GM21526 (cell line): Measurements from ENCODE around the gene KCNJ10.

ENCODE experiments used
- ATAC-seq: cut with Tn5 transposase; IDR thresholded peaks from one replicate; pipeline ENCODE4 v1.9.1; 2021; ENCODE audit warnings: moderate library complexity; ENCODE audit not compliant: unreplicated experiment, low FRiP score

KCNJ10 gene

DNA sequence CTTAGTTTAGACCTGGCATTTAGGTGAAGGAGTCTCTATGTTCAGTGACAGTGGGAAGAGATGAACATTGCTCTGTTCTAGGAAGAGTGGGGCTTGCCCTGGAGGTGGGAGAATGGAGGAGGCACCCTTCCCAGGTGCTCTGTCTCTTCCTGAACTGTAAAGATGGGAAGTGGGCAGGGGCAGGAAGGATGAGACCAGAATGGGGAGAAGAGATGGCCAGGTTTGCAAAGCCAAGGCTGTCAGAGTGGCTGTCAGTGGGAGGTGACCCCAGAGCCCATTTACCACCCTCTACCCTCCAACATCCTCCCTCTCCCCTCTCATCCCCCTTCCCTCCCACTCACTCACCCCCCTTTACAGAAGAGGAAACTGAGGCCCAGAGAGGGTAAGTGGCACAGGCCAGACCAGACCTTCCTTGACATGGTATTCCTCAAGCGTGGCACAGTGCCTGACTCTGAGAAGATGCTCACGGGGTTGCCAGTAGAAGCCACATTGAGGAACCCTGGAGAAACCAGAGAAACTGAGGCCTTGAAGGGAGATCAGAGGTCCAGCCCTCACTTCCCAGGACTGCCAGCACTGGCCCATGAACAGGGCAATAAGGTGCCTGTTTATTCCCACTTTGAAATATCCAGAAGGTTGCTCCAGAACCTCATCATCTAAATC, 29.9 kb upstream of the KCNJ10 start:
- ATAC-seq, result no peak

DNA sequence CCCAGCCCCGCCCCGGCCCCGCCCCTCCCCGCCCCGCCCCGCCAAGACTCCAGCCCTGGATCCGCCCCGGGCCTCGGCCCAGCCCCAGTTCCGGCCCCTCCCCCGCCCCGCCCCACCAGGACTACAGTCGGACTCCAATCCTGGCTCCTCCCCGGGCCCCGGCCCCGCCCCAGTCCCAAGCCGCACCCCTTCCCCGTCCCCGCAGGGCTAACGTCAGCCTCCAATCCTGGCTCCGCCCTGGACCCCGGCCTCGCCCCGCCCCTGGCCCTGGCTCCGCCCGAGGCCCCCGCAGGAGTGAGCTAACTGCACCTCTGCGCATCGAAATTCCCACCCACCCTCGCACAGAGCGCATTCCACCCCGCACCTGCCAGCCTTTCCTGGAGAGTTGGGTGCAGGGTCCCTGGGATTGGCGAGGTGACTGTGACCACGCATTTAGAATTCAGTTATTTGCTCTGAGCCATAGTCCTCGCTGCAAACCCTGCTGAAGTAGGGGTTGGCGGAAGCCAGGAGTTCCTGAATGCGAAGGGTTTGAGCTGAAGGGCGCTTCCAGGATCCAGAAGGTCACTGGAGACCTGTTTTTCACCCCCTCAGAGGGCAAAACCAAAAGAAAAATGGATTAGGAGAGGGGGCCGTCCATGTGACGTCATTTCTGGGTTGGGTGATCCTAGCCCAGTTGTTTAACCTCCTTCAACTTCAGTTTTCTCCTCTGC, 29.0 kb upstream of the KCNJ10 start:
- peak; percentile 65 for ATAC-seq

DNA sequence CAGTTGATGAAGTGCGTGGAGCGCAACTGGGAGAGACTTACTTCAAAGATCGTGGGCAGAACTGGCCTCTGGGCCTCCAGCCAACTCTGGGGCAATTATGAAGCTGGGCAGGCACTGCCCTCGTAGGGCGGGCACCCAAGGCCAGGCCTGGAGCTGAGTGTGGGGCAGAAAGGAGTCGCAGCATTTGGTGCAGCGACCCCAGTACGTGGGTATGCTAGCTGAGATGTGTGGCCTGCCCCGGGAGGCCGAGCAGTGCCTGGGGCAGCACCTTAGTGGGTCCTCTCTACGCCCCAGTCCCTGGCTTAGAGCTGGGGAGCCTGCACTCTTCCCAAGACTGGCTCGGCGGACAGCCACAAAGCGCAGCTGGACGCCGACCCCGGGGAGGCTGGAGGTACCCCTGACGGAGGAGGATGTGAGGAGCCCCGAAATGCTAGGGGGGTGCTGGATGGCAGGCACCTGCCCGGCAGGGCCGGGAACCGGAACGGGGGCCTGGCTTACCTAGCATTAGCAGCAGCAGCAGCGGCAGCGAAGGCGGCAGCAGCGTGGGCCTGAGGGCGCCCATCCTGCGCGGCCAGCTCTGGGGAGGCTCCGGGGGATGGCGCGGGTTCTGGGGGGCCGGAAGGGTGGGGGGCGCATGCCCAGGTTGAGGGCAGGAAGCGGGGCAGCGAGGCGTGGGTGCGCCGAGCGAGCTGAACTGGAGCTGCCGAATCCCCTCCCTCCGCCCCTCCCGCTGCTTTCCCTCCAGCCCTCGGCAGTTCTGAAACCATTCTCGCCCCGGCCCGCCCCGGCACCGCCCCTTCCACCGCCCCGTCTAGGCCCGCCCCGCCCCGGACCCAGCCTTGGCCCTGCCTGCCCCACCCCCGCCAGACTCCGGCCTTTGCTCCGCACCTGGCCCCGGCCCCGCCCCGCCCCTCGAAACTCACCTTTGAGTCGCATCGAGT, 28.2 kb upstream of the KCNJ10 start, which contains the start of gene IGSF8:
TSS of gene IGSF8 (minus strand) at position 709 of the 941 bp plus-strand sequence. CDS start at position 562, 147 bp downstream.
- ATAC-seq, result peak; percentile 31

DNA sequence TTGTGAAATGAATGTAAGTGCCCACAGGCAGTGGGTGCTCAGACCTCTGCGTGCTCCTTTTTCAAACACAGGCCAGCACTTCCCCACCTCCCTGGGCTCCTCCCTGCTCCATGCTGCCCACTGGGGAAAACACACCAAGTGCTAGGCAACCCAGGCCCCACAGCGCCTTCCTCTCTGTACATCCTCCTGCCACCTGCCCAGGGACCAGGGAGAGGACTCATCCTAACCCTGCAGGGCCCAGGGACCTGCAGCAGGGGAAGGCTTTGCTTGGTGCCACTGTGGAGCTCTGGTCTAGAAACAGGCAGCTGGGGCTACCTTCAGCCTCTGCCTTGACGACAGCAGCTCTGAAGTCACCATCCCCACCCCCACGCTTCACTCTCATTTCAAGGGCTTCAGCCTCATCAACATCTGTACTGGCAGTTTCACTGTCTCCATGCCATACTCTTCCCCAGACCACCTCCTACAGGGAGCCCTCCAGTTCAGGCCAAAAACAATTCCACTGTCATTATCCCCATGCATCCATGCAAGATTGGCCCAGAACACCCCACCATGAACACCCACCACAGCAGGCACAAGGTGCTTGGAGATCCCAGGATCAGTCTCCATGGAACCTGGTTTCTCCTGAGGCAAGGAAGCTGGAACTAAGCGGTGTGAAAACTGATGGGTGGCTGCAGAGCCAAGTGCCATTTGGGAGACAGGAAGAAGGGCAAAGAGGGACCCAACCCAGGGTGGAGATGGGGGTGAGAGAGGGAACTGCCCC, 27.4 kb upstream of the KCNJ10 start:
- no peak for ATAC-seq

DNA sequence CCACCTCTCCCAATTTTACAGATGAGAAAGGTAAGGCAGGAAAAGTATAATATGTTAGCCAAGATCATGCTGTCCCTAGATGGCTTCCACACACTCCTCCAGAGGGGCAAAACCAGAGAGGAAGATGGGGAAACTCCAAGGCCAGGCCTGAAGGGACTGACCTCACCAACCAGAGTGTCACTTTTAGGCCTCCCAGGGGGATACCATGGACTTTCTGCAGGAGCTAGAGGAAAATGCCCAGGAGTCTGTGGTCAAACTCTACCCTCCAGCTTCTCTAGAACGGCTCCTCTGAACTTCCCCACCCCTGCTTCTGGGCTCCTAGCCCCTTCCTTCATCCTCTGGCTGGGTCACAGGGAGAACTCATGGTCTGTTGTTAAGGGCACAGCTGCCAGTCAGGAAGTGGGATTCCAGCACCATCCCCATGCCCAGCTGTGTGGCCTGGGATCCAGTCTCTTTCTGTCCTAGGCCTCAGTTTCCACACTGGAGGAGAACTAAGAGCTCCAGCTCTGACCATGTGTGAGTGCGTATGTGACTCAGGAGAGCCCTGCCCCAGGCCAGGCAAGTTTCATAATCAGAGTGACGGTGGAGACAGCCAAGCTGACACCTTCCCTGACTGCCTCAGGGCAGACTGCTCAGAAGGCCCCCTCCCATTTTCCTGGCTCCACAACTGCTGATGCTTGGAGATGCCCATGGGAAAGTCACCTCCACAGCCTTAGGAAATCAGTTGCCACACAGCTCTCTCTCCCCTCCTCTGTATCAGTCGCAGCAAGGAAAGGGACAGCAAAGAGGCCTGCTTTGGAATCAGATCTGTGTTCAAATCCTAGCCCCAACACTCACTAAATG, 26.5 kb upstream of the KCNJ10 start:
- no peak for ATAC-seq

DNA sequence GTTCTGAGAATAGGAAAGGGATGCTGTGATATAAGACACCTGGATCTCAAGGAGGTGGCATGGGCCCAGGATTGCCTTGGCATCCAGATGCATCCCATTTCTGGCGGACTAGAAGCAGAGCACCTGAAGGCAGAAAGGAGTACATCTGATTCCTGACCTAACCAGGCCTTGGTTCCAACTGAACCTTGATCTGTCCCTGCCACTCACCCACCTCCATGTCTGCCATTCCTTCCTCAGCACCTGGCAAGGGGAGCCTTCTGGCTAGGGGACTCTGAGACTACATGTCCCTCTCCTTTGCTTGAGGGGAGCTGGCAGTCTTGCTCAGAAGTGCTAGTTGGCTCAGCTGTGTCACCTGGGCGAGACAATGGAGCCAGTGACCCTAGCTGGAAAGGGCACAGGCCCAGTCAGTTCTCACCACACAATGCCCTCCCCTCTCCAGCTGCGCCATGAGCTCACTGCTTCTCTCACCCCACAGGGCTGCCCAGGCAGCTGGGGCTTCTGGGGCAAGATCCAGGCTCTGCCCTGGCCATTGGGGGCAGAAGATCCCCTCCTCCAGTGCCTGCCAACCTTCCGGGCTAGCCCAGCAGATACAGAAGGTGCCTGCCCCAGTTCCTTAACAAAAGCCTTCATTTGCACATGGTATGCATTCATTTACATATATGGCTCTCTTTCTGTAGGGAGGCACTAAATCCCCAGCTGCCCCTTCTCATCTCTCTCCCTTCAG, 25.6 kb upstream of the KCNJ10 start:
- ATAC-seq, result no peak

DNA sequence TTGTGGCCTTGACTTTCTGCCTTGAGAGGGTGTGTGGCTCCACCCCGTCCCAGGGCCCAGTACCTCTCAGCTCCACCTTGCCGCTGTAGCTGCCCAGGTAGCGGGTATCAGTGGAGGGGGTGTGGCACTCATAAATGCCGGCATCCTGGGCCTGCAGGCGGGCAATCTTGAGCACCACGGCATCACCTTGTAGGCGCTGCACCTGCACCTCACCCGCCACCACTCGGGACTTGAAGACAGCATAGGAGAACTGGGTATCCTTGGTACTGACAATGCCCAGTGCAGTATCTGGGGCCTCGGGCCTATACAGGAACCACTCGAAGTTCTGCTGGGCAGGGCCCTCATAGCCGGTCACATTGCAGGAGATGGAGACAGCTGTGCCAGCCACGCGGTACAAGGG, 24.8 kb upstream of the KCNJ10 start:
- no peak for ATAC-seq

DNA sequence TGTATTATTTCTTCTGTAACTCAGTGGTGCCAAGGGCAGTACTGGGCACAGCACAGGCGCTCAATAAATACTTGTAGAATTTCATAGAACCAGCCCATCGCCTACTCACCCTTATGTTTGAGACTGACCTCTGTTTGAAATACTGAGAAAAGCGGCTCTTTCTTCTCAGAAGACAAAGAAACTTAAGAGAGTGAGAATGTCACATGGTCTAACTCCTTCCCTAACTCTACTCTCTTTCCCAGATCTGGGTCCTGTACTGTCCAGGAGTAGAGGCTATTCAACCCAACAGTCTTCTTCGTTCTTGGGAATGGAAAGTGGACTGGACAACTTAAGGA, 24.3 kb upstream of the KCNJ10 start:
- ATAC-seq, result no peak

DNA sequence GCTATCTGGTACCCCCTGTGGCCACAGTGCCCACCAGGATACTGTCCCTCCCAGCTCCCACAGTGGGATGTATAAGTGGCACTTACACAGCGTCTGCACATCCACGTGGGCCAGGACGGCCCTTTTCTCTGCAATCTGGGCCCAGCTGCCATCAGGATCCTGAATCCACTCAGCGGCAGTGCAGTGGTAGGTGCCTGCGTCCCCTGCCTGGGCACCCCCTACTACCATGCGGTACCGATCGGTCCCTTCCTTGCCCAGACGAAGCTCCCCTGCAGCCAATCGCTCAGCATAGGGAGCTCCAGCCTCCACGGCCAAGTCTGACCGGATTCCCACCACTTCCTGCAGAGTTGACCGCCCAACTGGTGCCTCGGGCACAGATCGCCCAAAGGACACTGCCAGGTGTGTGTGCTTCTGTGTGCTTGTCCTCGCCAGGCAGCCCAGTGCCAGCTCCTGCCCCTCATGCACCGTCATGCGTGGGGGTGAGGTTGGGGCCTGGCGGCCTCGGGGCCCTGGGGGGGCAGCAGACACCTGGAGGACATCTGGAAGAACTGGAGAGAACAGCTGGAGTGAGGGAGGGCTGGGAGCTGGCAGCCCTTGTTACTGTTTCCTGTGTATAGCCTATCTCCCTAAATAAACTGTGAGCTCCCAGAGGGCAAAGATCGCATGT, 23.8 kb upstream of the KCNJ10 start:
- no peak for ATAC-seq

DNA sequence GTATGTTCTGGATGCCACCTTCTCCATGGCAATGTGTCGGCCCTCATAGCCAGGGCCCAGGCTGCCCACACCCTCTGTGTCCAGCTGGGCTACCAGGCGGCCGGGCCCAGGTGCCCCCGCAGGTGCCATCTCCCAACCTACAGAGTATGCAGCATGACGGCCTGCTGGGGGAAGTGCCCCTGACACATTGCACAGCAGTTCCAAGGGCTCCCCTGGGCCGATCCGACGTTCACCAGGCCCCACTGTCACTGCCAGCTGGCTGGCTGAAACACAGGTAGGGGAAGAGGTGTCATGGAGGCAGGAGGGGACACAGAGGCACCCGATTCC, 23.1 kb upstream of the KCNJ10 start:
- ATAC-seq, result no peak

DNA sequence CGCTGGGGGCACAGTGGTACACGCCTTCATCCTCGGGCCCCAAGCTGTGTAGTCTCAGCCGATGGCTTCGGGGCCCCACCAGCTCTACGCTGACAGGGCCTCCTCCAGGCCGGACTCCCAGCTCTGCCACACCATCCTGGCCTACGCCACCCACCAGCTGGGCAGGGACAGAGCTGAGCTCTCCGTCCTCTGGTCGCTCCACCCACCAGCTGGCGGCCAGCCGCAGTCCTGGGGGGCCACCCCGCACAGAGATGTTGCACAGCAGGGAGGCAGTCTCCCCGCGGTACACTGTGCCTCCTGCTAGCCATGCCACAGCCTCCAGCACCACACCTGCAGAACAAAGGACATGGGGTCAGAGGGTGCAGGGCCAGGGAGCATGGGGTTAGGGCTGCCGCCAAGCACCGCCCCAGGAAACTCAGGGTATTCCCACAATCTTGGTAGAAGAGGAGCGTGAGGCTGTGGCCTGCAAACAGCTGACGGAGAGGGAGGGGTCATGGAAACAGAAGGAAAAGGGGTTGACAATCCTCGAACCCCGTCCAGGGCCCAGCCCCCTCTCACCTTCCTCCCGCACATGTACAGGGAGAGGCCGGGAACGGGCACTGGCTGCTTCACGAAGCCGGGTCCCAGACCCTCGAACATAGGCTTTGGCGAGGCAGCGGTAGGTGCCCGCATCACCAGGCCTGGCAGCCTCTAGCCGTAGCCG, 22.6 kb upstream of the KCNJ10 start:
- ATAC-seq, result no peak

DNA sequence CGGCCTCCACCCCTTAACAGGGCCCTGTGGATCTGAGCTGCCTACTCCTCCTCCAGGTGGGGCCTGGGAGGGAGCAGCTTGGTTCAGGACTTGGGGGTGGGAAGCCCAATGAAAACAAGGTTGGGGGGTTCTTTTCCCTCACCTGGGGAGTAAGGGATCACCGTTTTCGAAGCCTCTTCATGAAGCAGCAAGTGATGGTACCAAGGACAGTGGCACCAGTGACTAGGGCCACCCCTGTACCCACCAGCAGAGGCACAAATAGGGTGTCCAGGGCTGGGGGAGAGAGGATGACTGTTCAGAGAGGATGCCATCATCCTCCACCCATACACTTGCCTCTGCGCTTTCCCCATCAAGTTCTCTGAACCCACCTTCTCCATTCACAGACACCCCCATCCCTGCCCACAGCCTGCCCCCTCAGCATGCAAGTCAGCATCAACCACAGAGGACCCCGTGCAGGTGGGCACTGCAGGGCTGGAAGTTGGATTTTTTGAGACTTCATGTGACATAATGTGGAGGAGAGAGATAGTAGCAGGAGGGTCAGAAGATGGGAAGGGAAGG, 21.8 kb upstream of the KCNJ10 start:
- ATAC-seq, result no peak

DNA sequence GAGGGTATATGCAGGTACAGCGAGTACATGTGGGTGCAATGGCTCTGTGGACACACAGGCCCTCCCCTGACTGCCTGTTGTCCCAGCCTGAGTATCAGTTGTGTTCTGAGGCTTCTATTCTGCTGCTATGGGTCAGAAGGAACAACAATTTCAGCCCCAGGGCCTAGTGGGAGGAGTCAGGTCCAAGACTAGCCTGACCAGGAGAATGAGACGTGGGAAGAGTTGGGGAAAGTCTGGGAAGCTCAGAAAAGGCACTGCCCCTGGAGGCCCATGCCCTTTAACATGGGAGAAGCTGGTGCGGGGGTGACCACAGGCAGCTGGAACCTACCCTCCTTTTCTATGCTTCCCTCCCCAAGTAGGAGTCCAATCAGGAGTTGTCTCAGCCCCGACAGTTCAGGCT, 20.8 kb upstream of the KCNJ10 start:
- no peak for ATAC-seq

DNA sequence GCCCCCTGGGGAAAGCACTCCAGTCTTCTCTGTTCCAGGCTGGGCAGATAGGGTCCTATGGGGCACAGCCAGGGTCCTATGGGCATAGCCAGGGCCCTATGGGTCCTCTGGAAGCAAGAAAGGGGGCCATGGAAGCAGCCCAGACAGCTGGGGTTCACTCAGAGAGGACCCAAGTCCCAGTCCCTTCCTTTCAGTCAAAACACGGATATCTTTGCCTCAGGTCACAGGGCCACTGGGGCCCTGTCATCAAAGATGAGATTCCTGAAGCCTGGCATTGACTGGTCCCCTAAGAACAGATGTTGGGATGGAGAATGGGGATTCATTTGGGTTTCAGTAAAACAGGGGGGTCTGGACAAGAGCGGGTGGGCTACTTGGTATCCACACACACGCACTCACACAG, 19.9 kb upstream of the KCNJ10 start:
- ATAC-seq, result no peak

DNA sequence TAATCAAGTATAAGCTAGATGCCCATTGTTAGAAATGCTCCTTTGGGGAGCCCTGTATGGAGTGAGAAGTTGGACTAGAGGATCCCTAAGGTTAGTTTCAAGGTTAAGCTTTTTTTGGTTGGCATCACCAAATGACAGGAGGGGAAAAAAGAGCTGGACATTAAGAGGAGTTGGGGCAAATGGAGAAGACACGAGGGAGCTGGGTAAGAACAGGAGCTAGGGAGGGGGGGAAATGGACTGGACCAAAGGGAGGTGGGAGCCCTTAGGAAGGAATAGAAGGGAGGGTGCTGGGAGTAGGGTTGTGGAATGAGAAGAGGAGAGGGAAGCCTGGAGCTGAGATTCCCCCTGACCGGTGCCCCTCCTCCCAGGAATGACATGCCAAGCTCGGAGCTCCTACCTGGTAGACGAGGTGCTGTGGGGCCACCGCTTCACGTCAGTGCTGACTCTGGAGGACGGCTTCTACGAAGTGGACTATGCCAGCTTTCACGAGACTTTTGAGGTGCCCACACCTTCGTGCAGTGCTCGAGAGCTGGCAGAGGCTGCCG, 17.2 kb upstream of the KCNJ10 start:
- ATAC-seq, result no peak

DNA sequence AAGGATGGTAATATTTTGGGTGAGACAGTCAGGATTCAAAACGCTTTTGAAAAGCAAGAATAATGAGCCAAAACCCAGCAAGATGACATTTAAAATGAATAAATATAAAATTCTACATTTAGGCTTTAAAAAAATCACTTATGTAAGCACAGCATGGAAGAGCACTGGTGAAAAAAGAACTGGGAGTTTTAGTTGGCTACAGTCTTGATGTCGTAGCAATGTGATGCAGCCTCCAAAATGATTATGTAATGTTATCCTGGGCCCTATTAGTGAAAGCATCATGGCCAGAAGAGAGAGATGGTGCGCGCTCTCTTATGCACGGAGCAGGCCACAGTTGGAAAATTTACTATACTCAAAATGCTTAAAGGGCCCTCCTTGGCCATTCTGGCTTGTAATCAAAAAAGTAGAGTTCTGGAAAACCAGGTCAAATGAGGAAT, 16.5 kb upstream of the KCNJ10 start:
- ATAC-seq, result no peak

DNA sequence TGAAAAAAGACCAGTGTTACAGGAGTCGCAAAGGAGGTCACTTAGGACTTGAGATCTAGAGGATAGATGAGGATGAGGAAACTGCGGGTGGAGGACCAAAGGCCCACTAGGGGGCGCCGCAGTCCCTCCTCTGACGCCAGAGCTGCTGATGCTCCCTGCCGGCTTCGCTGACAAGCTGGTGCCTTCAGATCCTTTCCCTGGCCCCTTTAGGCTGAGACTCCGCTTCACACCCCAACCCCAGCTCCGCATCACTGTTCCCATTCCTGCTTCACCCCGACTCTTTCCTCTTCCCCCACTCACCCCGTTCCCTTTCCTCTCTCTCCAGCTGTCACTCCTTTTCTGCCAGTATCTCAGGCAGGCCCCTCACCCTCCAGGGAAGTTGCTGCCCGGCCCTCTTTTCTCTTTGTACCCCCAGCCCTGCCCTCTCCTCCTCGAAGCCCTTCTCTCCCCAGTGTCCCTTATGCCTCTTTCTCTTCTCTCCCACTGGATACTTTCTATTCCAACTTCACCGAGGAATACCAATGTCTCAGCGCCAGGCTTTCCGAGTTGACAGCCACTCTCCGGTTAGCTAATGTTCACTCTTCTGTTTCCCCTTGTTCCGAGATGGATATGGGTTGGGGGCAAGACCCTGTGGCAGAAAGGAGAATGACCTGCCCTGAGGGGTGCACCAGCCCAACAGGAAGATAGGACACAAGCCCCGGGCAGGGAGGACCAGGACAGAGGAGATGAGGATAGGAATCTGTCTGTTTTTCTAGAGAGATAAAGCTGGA, 15.9 kb upstream of the KCNJ10 start:
- ATAC-seq, result no peak
